Measurements from ENCODE around the gene METTL4.

METTL4 gene

DNA sequence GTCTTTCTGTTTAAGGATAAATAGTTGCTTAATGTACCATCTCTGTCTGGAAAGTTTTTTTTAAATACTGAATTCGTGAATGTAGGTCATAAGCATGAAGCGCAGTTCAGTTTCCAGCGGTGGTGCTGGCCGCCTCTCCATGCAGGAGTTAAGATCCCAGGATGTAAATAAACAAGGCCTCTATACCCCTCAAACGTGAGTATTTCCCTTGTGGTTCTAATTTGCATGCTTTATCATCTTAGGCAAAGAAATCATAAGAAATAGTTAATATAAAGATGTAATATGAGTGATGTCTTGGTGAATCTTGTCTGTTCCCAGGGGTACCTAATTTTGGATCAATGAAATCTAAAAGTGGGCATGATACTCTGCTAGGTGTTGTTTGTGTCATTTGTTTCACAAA lies 1.6 kb upstream of the METTL4 start:
- TF ChIP-seq, protein P1, sequence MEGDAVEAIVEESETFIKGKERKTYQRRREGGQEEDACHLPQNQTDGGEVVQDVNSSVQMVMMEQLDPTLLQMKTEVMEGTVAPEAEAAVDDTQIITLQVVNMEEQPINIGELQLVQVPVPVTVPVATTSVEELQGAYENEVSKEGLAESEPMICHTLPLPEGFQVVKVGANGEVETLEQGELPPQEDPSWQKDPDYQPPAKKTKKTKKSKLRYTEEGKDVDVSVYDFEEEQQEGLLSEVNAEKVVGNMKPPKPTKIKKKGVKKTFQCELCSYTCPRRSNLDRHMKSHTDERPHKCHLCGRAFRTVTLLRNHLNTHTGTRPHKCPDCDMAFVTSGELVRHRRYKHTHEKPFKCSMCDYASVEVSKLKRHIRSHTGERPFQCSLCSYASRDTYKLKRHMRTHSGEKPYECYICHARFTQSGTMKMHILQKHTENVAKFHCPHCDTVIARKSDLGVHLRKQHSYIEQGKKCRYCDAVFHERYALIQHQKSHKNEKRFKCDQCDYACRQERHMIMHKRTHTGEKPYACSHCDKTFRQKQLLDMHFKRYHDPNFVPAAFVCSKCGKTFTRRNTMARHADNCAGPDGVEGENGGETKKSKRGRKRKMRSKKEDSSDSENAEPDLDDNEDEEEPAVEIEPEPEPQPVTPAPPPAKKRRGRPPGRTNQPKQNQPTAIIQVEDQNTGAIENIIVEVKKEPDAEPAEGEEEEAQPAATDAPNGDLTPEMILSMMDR (IDR thresholded peaks at IDR 0.05): no peak

DNA sequence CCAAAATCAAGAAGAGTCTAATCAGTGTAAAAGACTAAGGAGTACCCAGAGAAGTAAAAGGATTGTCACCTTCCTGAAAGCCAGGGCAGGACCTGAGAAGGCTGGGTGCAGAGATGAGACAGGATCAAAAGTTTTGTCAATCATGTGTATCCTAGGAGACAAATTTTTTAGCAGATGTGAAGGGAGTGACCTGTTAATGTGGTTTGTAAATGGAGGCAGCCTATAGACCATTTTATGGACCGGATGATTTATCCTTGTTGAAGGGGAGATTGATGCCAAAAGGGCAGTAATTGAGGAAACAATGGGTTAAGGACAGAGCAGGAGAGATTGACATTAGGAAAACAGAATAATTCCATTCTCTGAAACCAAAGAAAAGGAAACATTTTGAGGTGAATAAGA lies 865 bp upstream of the METTL4 start:
- TF ChIP-seq, protein P1 (IDR thresholded peaks at IDR 0.05): no peak

DNA sequence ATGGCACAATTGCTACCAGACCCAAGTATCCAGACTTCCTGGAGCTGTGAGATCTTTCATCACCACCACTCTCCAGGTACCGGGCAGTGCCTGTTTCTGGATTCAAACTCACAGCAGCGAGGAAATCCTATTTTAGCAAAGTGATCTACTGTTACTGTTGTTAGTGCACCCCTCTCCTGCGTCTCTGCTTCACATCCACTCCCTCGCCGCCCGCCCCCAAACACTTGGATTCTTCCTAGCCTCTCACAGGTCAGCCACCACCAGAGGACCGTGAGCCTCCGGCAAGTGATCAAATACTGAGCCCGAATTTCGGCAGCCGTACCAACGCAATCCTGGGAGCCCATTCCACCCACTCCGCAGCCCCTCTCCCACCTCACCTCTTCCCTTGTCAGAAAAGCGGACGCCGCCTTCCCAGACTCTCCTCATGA lies 519 bp downstream of the METTL4 start:
- TF ChIP-seq, protein P1 (IDR thresholded peaks at IDR 0.05): no peak

DNA sequence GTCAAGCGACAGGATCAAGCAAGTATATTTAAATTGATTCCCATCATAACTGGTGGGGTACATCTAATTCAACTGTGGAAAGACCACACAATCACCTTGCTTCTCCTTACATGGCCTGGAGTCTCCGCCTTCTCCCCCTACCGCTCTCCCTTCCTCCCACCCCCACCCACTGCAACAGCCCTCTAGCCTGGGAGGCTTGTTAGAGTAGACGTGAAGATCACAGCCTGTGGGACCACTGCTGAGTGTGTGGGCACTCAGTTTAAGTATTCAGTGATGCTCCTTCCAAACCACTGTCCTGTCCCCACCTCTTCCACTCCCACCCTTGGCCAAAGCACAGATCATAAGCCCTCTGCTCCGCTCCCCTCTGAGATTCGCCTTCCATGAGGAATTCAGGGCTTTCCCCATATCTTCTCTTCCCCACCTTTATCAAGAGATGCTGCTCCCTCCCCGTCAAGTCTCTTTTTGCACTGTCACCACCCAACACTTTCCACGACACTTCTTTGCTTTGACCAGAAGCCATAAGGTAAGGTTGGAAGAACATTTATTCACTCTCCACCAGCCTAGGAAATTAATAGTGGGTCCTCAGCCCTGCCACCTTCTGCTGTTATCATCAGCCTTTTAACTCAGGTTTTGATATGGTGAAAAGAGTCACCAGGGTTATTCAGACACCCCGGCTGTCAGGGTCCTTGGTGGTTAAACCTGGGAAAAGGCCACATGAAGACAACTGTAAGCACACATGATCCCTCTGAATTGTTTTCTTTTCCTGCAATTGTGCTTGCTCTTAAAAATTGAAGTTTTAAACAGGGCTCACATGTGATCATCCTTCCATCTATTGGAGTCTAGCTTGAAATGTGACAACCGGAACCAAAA lies 1.7 kb downstream of the METTL4 start:
- TF ChIP-seq, protein P1 (IDR thresholded peaks at IDR 0.05): no peak

DNA sequence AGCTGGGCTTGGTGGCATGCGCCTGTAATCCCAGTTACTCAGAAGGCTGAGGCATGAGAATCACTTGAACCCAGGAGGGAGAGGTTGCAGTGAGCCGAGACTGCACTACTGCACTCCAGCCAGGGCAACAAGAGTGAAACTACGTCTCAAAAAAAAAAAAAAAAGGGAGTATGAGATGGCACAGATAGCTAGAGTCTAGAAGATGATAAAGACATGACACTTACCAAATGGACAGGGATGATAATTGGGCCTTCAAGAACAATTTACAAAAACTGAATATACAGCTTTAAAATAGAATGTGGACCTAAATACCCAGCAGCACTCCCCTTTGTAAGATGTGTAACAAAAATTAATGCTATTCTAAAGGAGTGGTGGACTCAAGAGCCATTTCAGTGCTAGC lies 2.7 kb downstream of the METTL4 start:
- TF ChIP-seq, protein P1 (IDR thresholded peaks at IDR 0.05): no peak

DNA sequence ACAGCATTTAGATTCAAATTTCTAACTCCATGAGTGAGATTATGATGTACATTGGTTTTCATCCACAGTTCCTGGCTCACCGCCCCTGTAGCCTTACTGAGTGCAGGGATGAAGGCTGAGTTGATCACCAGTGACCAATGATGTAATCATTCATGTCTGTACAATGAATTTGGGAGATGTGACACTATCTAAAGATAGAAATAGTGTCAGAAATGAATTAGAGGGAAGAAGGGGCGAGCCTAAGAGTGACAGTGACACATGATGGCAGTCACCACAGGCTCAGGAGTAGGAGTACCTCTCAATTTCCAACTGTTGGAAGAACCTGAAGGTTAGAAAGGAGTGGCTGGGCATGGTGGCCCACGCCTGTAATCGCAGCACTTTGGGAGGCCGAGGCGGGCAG lies 3.2 kb downstream of the METTL4 start:
- TF ChIP-seq, protein P1 (IDR thresholded peaks at IDR 0.05): no peak

DNA sequence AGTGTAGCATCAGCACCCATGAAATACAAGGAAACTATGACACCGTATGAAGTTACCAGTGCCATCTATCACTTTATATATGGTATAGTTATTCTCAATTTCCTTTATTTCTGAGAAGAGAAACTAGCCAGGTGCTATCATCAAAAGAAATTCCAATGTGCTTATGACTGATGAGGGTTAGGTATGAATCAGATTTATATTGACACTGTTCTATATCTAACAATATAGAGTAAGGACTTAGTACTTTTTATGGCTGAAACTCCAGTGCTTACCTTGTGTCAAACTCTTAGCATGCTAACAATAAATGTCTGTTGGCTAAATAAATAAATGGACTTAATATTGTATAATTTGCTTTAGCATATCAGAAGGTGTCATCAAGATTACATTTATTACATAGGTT lies 6.9 kb downstream of the METTL4 start:
- TF ChIP-seq, protein P1 (IDR thresholded peaks at IDR 0.05): no peak

All from LNCAP (cell line).